C4-2B (cell line): ENCODE data around the gene LCN10.

Source experiments
- CTCF ChIP-seq: fragments of 450-650 bp; conservative IDR thresholded peaks from 2 replicates; pipeline ENCODE4 v1.5.1; 2017; ENCODE audit warnings: mild to moderate bottlenecking
- ZFX ChIP-seq: fragments of 450-650 bp; IDR thresholded peaks from 2 replicates; pipeline ENCODE4 v1.6.1; 2017

- TF ChIP-seq CTCF (no peak), ZFX (no peak)
These were observed 28.4 kb downstream of the LCN10 start for GRCh38 chr9:136714096-136714892.
